Measurements from ENCODE around the gene MRPL48. TPM values are rescaled to one million over a fixed set of nuclear protein-coding genes. Genes with fewer than 3 reads are reported as not detected.
"Not testable (repeated sequence)": the region's sequence is repeated elsewhere in the genome, so short reads cannot be mapped to it uniquely, and the experiment has no call there.

The MRPL48 gene
- total RNA-seq (10 to 100 TPM; 26.6 to 28.6 TPM), polyA plus RNA-seq (10 to 100 TPM; 73.9 to 85.2 (median 74.6) TPM), total RNA-seq (13.8 to 33.4 (median 19.3) reads per million in 6 experiments)

GRCh38 chr11:73787643-73788558 is at the start of gene MRPL48:
TSS of gene MRPL48 (plus strand) at chr11:73787874. CDS start at chr11:73787972, 98 bp downstream.
- Mint-ChIP-seq H3K4me3 (peak within 1 kb of the TSS; percentile 91 to 100 (median 99)), H3K27me3 (no peaks in the 10 kb centered on the region), H3K4me1 (peaks cover 9 to 31% (median 17%) of the 10 kb centered on the region in 4 donors), H3K36me3 (peaks cover 0 to 6% (median 2%) of the 10 kb centered on the region in 3 donors), H3K9me3 (no peaks in the 10 kb centered on the region), H3K27ac (peak within 1 kb of the TSS; percentile 98 to 100 (median 99))
- ATAC-seq = peak; percentile 100
- peak; percentile 76 to 91 (median 84) for DNase-seq
- POLR2A ChIA-PET = interaction anchor here (0.8 to 2.6 kb wide), 11 partner anchors 9 to 1564 kb away, joined by 3 to 30 read pairs (median 3); partner anchors contain the start of genes FAM168A and RAB6A

- Mint-ChIP-seq H3K4me1 (peaks cover 9 to 39% (median 26%) of the 10 kb centered on the region in 4 donors), H3K4me3 (no peak overlapping the region)
- POLR2A ChIA-PET = no interaction called here
Measured at GRCh38 chr11:73743045-73743444, 44.6 kb upstream of the MRPL48 start.

GRCh38 chr11:73746701-73747100 is 41.0 kb upstream of the MRPL48 start:
- H3K27me3 Mint-ChIP-seq = no peaks in the 10 kb centered on the region
- DNase-seq (no peak), ATAC-seq (no peak)
- peaks cover 20 to 60% (median 48%) of the 10 kb centered on the region in 4 donors for H3K4me1 Mint-ChIP-seq
- POLR2A ChIA-PET = no interaction called here
- no peaks in the 10 kb centered on the region for H3K9me3 Mint-ChIP-seq
- no peak overlapping the region for H3K27ac Mint-ChIP-seq
- peaks cover 0 to 27% (median 4%) of the 10 kb centered on the region in 3 donors for H3K36me3 Mint-ChIP-seq
- H3K4me3 Mint-ChIP-seq = no peak overlapping the region

More at GRCh38 chr11:73743045-73743444, 44.6 kb upstream of the MRPL48 start:
- no peaks in the 10 kb centered on the region for H3K9me3 Mint-ChIP-seq
- DNase-seq (no peak), ATAC-seq (no peak)
- no peak overlapping the region for H3K27ac Mint-ChIP-seq
- no peaks in the 10 kb centered on the region for H3K27me3 Mint-ChIP-seq
- peaks cover 0 to 25% (median 4%) of the 10 kb centered on the region in 3 donors for H3K36me3 Mint-ChIP-seq

GRCh38 chr11:73747762-73748161 is 39.9 kb upstream of the MRPL48 start:
- Mint-ChIP-seq H3K9me3 (no peaks in the 10 kb centered on the region), H3K27me3 (no peaks in the 10 kb centered on the region), H3K27ac (peak overlapping the region in 4 of 10 donors; percentile 14 to 47 (median 20)), H3K36me3 (peaks cover 0 to 31% (median 4%) of the 10 kb centered on the region in 3 donors), H3K4me1 (peaks cover 25 to 68% (median 57%) of the 10 kb centered on the region in 4 donors), H3K4me3 (no peak overlapping the region)
- POLR2A ChIA-PET = no interaction called here
- ATAC-seq = no peak
- no peak for DNase-seq

DNA sequence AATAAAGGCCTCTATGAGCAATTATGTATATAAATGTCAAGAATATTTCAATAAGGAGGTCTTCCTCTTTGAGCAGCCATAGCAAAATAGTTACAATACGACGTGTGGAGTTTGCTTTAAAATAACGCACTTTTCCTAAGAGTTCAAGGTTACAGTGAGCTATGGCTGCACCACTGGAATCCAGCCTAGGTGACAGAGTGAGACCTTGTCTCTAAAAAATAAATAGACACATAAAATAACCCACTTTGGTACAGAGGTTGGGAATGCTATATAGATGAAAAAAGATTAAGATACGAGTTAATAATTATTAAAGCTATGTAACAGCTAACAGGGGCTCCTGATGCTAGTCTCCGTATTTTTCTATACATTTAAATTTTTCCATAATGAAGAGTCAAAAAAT is 39.4 kb upstream of the MRPL48 start:
- H3K4me1 Mint-ChIP-seq = peaks cover 24 to 67% (median 56%) of the 10 kb centered on the region in 4 donors
- H3K27me3 Mint-ChIP-seq = no peaks in the 10 kb centered on the region
- POLR2A ChIA-PET = no interaction called here
- DNase-seq (no peak), ATAC-seq (no peak)
- no peak overlapping the region for H3K4me3 Mint-ChIP-seq
- peaks cover 0 to 28% (median 3%) of the 10 kb centered on the region in 3 donors for H3K36me3 Mint-ChIP-seq
- peak overlapping the region in 2 of 10 donors; percentile 17 to 22 for H3K27ac Mint-ChIP-seq
- no peaks in the 10 kb centered on the region for H3K9me3 Mint-ChIP-seq

DNA sequence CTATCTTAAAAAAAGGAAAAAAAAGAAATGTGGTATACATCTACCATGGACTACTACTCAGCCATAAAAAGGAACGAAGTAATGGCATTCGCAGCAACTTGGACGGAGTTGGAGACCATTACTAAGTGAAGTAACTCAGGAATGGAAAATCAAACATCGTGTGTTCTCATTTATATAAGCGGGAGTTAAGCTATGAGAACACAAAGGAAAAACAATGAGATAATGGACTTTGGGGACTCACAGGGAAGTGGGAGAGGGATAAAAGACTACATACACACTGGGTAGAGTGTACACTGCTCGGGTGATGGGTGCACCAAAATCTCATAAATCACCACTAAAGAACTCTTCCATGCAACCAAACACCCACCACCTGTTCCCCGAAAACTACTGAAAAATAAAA is 38.6 kb upstream of the MRPL48 start:
- H3K9me3 Mint-ChIP-seq = no peaks in the 10 kb centered on the region
- peak overlapping the region in 1 of 10 donors; percentile 56 for H3K4me3 Mint-ChIP-seq
- POLR2A ChIA-PET = interaction anchor here (0.6 kb wide), 1 partner anchor 41 kb away, joined by 3 read pairs; no protein-coding TSS in a partner anchor
- peaks cover 26 to 65% (median 59%) of the 10 kb centered on the region in 4 donors for H3K4me1 Mint-ChIP-seq
- DNase-seq (no peak), ATAC-seq (no peak)
- peaks cover 0 to 27% (median 3%) of the 10 kb centered on the region in 3 donors for H3K36me3 Mint-ChIP-seq
- H3K27ac Mint-ChIP-seq = peak overlapping the region in 3 of 10 donors; percentile 27 to 68 (median 62)
- H3K27me3 Mint-ChIP-seq = no peaks in the 10 kb centered on the region

- DNase-seq = no peak
- Mint-ChIP-seq H3K27me3 (no peaks in the 10 kb centered on the region), H3K9me3 (no peaks in the 10 kb centered on the region), H3K4me3 (no peak overlapping the region), H3K36me3 (peaks cover 0 to 29% (median 3%) of the 10 kb centered on the region in 3 donors), H3K27ac (peak overlapping the region in 1 of 10 donors; percentile 50), H3K4me1 (peaks cover 26 to 64% (median 62%) of the 10 kb centered on the region in 4 donors)
- no peak for ATAC-seq
- POLR2A ChIA-PET = no interaction called here
Measured at GRCh38 chr11:73750228-73750627, 37.4 kb upstream of the MRPL48 start.

DNA sequence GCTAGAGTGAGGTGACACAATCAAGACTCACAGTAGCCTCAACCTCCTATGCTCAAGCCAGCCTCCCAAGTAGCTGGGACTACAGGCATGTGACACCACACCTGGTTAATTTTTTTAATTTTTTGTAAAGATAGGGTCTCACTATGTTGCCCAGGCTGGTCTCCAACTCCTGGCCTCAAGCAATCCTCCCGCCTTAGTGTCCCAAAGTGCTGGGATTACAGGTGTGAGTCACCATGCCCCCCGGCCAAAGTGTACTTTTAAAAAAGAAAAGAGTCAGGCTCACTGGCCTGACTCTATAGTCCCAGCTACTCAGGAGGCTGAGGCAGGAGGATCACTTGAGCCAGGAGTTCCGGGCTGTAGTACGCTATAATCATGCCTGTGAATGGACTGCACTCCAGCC is 36.8 kb upstream of the MRPL48 start:
- H3K9me3 Mint-ChIP-seq, POLR2A ChIA-PET, H3K27me3 Mint-ChIP-seq, H3K4me3 Mint-ChIP-seq, DNase-seq, ATAC-seq: not testable (repeated sequence)
- H3K36me3 Mint-ChIP-seq = peaks cover 0 to 30% (median 3%) of the 10 kb centered on the region in 3 donors
- peaks cover 26 to 66% (median 60%) of the 10 kb centered on the region in 4 donors for H3K4me1 Mint-ChIP-seq
- H3K27ac Mint-ChIP-seq = peak overlapping the region in 4 of 10 donors; percentile 8 to 88 (median 50)

GRCh38 chr11:73752216-73752867 is 35.3 kb upstream of the MRPL48 start:
- Mint-ChIP-seq H3K4me1 (peaks cover 26 to 63% (median 59%) of the 10 kb centered on the region in 4 donors), H3K9me3 (no peaks in the 10 kb centered on the region)
- POLR2A ChIA-PET = interaction anchor here (0.7 to 0.9 kb wide), 2 partner anchors 9 to 27 kb away, joined by 4 read pairs; partner anchors contain the start of gene RAB6A

GRCh38 chr11:73752903-73753302 is 34.8 kb upstream of the MRPL48 start:
- ATAC-seq (no peak), DNase-seq (no peak)
- H3K4me1 Mint-ChIP-seq = peaks cover 23 to 61% (median 58%) of the 10 kb centered on the region in 4 donors
- no peaks in the 10 kb centered on the region for H3K27me3 Mint-ChIP-seq
- peaks cover 0 to 31% (median 3%) of the 10 kb centered on the region in 3 donors for H3K36me3 Mint-ChIP-seq
- H3K27ac Mint-ChIP-seq = peak overlapping the region in 1 of 10 donors; percentile 65
- H3K9me3 Mint-ChIP-seq = no peaks in the 10 kb centered on the region
- H3K4me3 Mint-ChIP-seq = peak overlapping the region in 1 of 10 donors; percentile 29
- POLR2A ChIA-PET = interaction anchor here (0.7 to 0.9 kb wide), 2 partner anchors 8 to 26 kb away, joined by 4 read pairs; partner anchors contain the start of gene RAB6A

More at GRCh38 chr11:73752216-73752867, 35.3 kb upstream of the MRPL48 start:
- ATAC-seq (no peak), DNase-seq (no peak)
- H3K4me3 Mint-ChIP-seq = peak overlapping the region in 5 of 10 donors; percentile 6 to 48 (median 29)
- peaks cover 0 to 34% (median 3%) of the 10 kb centered on the region in 3 donors for H3K36me3 Mint-ChIP-seq
- H3K27ac Mint-ChIP-seq = peak overlapping the region in 5 of 10 donors; percentile 0 to 65 (median 41)
- no peaks in the 10 kb centered on the region for H3K27me3 Mint-ChIP-seq

DNA sequence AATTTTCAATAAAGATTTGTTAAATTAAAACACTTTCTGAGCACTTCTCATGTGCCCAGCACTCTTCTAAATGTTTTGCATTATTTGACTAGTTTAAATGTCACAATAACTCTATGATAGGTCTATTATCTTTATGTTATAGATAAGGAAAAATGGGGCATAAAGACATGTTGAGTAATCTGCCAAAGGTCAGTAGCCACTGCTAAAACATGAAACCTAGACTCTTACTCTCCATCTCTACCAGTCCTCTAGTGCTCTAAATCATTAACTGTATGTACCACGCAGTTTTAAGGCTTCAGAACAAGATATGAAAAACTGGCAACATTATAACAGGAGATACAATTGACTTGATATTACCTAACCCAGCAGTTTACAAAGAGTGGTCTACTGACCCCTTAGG is 33.7 kb upstream of the MRPL48 start:
- no peak overlapping the region for H3K4me3 Mint-ChIP-seq
- H3K4me1 Mint-ChIP-seq = peaks cover 27 to 63% (median 61%) of the 10 kb centered on the region in 4 donors

GRCh38 chr11:73755670-73756069 is 32.0 kb upstream of the MRPL48 start:
- ATAC-seq (no peak), DNase-seq (no peak)
- Mint-ChIP-seq H3K4me1 (peaks cover 29 to 65% (median 59%) of the 10 kb centered on the region in 4 donors), H3K36me3 (peaks cover 0 to 26% (median 3%) of the 10 kb centered on the region in 3 donors), H3K27me3 (no peaks in the 10 kb centered on the region), H3K4me3 (peak overlapping the region in 1 of 10 donors; percentile 18), H3K27ac (peak overlapping the region in 1 of 10 donors; percentile 84), H3K9me3 (no peaks in the 10 kb centered on the region)
- POLR2A ChIA-PET = interaction anchor here (1.3 kb wide), 1 partner anchor 24 kb away, joined by 7 read pairs; no protein-coding TSS in a partner anchor

More for the DNA sequence above, 33.7 kb upstream of the MRPL48 start:
- H3K27me3 Mint-ChIP-seq = no peaks in the 10 kb centered on the region
- no peak for ATAC-seq
- POLR2A ChIA-PET = no interaction called here
- H3K27ac Mint-ChIP-seq = no peak overlapping the region
- no peaks in the 10 kb centered on the region for H3K9me3 Mint-ChIP-seq
- H3K36me3 Mint-ChIP-seq = peaks cover 0 to 31% (median 3%) of the 10 kb centered on the region in 3 donors
- no peak for DNase-seq

Data from naive thymus-derived CD8-positive, alpha-beta T cell (primary cell).